Ovary (tissue), 3 donors: ENCODE measurements around the gene PKP1.

Experiments used
- EP300 ChIP-seq: sonication (generic); formaldehyde crosslinking; IDR thresholded peaks from one replicate; pipeline ENCODE4 v1.6.1; 2017; ENCODE audit warnings: antibody characterized with exemption
- POLR2A ChIP-seq: fragments of 450-650 bp; IDR thresholded peaks from one replicate; pipeline ENCODE4 v1.6.1; 2017; ENCODE audit warnings: antibody characterized with exemption, mild to moderate bottlenecking, moderate library complexity
- TF ChIP-seq, protein P1 (sequence below), 3 donors: fragments of 450-650 bp in 2 of 3; fragments of 200-600 bp in 1 of 3; IDR thresholded peaks; one replicate each; pipeline versions ENCODE4 v1.5.1 to v1.8.0; 2016 to 2022; ENCODE audit warnings: antibody characterized with exemption in 3 of 3, mild to moderate bottlenecking in 1 of 3
- donor health status: DM: no; HTN: no; CAD: no.

DNA sequence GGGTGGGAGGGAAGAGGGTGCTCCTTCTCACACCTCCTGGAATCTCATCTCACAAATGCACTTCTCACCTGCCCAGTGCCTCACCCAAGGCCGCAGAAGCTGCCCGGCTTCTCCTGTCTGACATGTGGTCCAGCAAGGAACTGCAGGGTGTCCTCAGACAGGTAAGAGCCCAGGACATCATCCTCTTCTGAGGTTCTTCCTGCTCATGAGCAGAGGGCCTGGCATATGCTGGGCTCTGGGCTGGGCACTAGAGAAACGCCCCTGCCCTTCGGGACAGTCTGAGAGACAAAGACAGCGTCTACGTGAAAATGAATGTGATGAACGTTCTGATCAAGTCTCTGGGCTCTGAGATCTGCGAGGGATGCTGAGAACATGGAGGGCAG lies 42.4 kb downstream of the PKP1 start:
- TF ChIP-seq POLR2A (no peak), EP300 (no peak)
- TF ChIP-seq, protein P1, sequence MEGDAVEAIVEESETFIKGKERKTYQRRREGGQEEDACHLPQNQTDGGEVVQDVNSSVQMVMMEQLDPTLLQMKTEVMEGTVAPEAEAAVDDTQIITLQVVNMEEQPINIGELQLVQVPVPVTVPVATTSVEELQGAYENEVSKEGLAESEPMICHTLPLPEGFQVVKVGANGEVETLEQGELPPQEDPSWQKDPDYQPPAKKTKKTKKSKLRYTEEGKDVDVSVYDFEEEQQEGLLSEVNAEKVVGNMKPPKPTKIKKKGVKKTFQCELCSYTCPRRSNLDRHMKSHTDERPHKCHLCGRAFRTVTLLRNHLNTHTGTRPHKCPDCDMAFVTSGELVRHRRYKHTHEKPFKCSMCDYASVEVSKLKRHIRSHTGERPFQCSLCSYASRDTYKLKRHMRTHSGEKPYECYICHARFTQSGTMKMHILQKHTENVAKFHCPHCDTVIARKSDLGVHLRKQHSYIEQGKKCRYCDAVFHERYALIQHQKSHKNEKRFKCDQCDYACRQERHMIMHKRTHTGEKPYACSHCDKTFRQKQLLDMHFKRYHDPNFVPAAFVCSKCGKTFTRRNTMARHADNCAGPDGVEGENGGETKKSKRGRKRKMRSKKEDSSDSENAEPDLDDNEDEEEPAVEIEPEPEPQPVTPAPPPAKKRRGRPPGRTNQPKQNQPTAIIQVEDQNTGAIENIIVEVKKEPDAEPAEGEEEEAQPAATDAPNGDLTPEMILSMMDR (IDR thresholded peaks at IDR 0.05): no peak
